Vagina (tissue), 2 donors: ENCODE measurements around the gene APPL2.

Experiments
- CTCF ChIP-seq, 3 experiments: fragments of 450-650 bp in 2 of 3; fragments of 200-600 bp in 1 of 3; sonication (generic) in 1 of 3; IDR thresholded peaks; one replicate each; pipeline ENCODE4 v1.5.1; 2017 to 2019; ENCODE audit warnings: antibody characterized with exemption in 3 of 3, mild to moderate bottlenecking in 2 of 3, moderate library complexity in 2 of 3
- POLR2A ChIP-seq, 2 donors: fragments of 450-650 bp; IDR thresholded peaks; one replicate each; pipeline ENCODE4 v1.6.1; 2017; ENCODE audit warnings: antibody characterized with exemption in 2 of 2, mild to moderate bottlenecking in 2 of 2, moderate library complexity in 2 of 2
- POLR2AphosphoS5 ChIP-seq, 2 donors: sonication (generic); formaldehyde crosslinking; IDR thresholded peaks; one replicate each; pipeline ENCODE4 v1.9.0; 2017; ENCODE audit warnings: antibody characterized with exemption in 2 of 2, mild to moderate bottlenecking in 2 of 2, low read depth in 1 of 2; ENCODE audit not compliant: insufficient read depth in 1 of 2

GRCh38 chr12:105272152-105272551 lies 36.2 kb upstream of the APPL2 start:
- TF ChIP-seq CTCF (IDR thresholded peaks at IDR 0.05): no peak
- TF ChIP-seq POLR2A (IDR thresholded peaks at IDR 0.05): no peak
- TF ChIP-seq POLR2AphosphoS5 (IDR thresholded peaks at IDR 0.05; ENCODE audit: insufficient read depth in 1 of 2, low read depth in 1 of 2): no peak
